Activated naive CD8-positive, alpha-beta T cell treated with anti-CD3 and anti-CD28 coated beads for 36 hours (primary cell): Measurements from ENCODE around the gene IL26. TPM values are rescaled to one million over a fixed set of nuclear protein-coding genes. Genes with fewer than 3 reads are reported as not detected.
"Not testable (repeated sequence)": the region's sequence is repeated elsewhere in the genome, so short reads cannot be mapped to it uniquely, and the experiment has no call there.

ENCODE experiments used
- DNase-seq: peaks from one replicate; pipeline ENCODE4 v3.0.0; 2021
- H3K27ac Mint-ChIP-seq: one replicate; pipeline ENCODE4 v1.8.0; 2022; ENCODE audit warnings: mild to moderate bottlenecking, moderate library complexity, mixed read lengths
- H3K27me3 Mint-ChIP-seq: one replicate; pipeline ENCODE4 v1.8.0; 2022; ENCODE audit warnings: mild to moderate bottlenecking, mixed read lengths
- H3K36me3 Mint-ChIP-seq: one replicate; pipeline ENCODE4 v1.8.0; 2021; ENCODE audit warnings: mild to moderate bottlenecking, mixed read lengths
- H3K4me1 Mint-ChIP-seq: one replicate; pipeline ENCODE4 v1.8.0; 2021; ENCODE audit warnings: mixed read lengths
- H3K4me3 Mint-ChIP-seq: one replicate; pipeline ENCODE4 v1.8.0; 2022; ENCODE audit warnings: mild to moderate bottlenecking, moderate library complexity, mixed read lengths
- H3K9me3 Mint-ChIP-seq: one replicate; pipeline ENCODE4 v1.8.0; 2022; ENCODE audit warnings: mixed read lengths
- total RNA-seq, 2 experiments: library from RNA; stranded (reverse); gene quantifications; one replicate each; pipeline ENCODE4 v1.2.3, GENCODE V29; 2021

The IL26 gene
- total RNA-seq, 2 experiments from 2014 or later, result 0.21 TPM; not detected in 1

DNA sequence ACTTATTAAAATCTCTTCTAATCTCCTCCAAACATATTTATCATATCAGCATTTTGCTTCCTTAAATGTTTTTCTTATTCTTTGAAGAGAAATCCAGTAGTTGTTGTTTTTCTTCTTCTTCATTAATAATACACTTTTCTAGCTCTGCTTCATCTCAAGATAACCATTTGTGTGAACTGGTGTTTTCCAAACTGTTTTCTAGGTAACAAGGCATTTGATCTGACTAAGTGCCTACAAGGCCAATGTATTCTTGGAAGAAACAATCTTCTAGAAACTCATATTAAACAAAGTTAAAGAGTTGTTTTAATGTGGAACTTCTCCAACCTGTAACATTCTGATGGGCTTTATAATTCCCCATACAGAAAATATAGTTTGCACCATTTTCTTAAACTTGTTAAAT is 35.3 kb downstream of the IL26 start:
- Mint-ChIP-seq H3K9me3 (no peaks in the 10 kb centered on the region), H3K27ac (peak overlapping the region; percentile 85), H3K36me3 (peaks cover 10% of the 10 kb centered on the region), H3K4me1 (peaks cover 44% of the 10 kb centered on the region), H3K4me3 (peak overlapping the region; percentile 5), H3K27me3 (no peaks in the 10 kb centered on the region)
- no peak for DNase-seq

DNA sequence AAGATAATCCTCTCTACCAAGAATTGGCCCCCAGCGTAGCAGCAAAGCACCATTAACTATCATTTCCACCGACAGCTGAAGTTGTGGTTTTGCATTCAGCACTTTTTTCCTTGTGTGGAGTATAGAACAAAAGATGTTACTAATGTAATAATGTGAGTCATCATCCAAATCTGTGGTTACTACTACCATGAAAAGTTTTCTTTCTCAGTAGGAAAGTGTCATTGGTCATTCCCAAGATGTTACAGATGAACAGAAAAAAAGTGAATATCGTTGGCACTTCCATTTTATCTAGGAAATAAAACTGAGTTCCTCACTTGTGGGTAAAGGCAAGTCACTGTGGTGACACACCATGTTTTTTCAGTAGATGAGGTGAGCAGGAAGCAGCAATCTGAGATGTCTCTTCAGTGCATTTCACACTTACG is 35.8 kb downstream of the IL26 start:
- peak overlapping the region; percentile 85 for H3K27ac Mint-ChIP-seq
- peak; percentile 47 for DNase-seq
- H3K27me3 Mint-ChIP-seq, result no peaks in the 10 kb centered on the region
- peaks cover 8% of the 10 kb centered on the region for H3K36me3 Mint-ChIP-seq
- peaks cover 40% of the 10 kb centered on the region for H3K4me1 Mint-ChIP-seq
- H3K4me3 Mint-ChIP-seq, result no peak overlapping the region
- H3K9me3 Mint-ChIP-seq, result no peaks in the 10 kb centered on the region

DNA sequence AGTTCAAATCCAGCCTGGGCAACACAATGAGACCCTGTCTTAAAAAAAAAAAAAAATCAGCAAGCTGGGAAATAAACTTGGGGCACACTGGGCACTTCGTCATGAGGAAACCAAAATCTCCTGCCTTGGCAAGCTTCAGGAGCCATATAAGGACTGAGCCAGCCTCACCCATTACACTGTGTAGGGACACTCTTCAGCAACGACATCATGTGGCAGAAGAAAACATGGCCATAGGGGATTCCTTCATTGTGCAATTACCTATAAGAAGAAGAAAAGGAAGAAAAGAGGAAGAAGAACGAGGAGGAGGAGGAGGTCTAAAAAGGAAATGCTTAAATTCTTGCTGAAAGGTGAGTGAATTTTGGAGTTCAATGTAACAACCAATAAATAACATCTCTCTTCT is 40.0 kb downstream of the IL26 start:
- Mint-ChIP-seq H3K4me1 (peaks cover 36% of the 10 kb centered on the region), H3K27ac (no peak overlapping the region), H3K4me3 (no peak overlapping the region), H3K27me3 (no peaks in the 10 kb centered on the region), H3K36me3 (peaks cover 2% of the 10 kb centered on the region), H3K9me3 (peaks cover 3% of the 10 kb centered on the region)
- no peak for DNase-seq

DNA sequence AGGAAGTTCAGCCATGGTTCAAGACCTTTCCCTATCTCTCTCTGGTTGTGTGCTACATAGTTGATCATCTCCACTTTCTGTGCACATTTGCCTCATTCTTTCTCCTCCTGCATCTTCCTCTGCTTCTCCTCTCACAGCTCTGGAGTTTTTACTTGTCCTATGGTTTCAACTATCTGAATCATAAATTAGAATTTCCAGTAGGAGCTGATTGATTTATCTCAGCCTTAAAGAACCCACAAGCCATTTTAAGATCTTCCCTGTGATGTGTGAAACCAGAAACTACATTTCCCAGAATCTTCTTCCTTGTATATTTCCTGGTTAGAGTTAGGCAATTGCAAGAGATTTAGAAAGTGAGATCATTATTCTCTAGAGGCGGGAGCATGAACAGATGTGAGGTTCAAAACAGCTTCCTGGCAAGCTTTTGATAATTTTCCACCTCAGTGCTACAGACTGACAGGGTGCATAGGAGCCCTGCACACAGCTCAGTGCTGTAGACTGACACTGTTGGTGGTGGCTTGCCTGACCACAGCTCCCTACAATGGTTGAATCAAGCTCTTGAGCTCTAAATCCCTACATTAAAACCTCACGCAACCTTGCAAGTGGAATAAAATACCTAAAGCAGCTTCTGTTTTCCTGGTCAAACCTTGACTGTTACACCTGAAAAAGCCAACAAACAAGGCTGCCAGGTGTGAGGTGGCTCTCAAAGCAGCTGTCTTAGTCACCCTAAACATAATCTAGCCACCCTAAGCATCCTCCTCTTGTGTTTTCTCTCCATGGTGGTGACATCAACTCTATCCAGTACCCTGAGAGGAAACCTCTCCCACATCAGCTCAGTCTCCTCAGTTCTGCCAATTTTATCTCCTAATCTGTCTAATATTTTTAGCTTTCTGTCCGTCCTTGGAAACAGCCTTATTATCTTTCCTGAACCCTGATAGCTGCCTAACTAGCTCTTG is 44.5 kb downstream of the IL26 start:
- Mint-ChIP-seq H3K27me3 (no peaks in the 10 kb centered on the region), H3K27ac (peak overlapping the region; percentile 88), H3K9me3 (peaks cover 7% of the 10 kb centered on the region), H3K36me3 (peaks cover 8% of the 10 kb centered on the region), H3K4me1 (peaks cover 54% of the 10 kb centered on the region), H3K4me3 (peak overlapping the region; percentile 22)
- peak; percentile 63 for DNase-seq

DNA sequence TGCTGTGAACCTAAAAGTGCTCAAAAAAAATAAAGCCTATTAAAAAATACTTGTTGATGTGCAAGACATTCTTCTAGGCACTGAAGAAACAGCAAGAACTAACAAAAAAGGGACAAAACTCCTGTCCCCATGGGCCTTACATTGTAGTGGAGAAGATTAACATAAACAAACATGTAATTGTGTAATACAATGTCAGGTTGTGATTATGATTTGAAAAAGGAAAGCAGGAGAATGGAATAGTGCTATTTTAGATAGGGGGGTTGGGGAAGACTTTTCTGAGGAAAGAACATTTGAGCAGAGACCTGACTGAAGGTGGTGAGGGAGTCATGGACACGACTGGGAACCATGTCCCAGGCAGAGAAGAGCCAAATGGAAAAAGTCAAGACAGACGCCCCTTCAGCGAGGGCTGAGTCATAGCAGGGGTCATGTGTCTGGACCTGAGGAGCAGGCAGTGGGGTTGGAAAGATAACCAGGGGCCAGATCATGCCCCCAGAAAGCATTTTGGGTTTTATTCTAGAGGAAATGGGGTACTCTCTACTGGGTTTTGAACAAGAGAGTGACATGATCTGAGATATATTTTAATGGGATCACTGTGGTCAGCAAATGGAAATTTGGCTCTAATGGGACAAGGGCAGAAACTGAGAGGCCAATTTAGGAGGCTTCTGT is 46.7 kb downstream of the IL26 start:
- H3K9me3 Mint-ChIP-seq, result peaks cover 14% of the 10 kb centered on the region
- H3K27me3 Mint-ChIP-seq, result no peaks in the 10 kb centered on the region
- H3K4me1 Mint-ChIP-seq, result peaks cover 73% of the 10 kb centered on the region
- H3K36me3 Mint-ChIP-seq, result peaks cover 12% of the 10 kb centered on the region
- no peak for DNase-seq
- H3K4me3 Mint-ChIP-seq, result no peak overlapping the region
- peak overlapping the region; percentile 82 for H3K27ac Mint-ChIP-seq

DNA sequence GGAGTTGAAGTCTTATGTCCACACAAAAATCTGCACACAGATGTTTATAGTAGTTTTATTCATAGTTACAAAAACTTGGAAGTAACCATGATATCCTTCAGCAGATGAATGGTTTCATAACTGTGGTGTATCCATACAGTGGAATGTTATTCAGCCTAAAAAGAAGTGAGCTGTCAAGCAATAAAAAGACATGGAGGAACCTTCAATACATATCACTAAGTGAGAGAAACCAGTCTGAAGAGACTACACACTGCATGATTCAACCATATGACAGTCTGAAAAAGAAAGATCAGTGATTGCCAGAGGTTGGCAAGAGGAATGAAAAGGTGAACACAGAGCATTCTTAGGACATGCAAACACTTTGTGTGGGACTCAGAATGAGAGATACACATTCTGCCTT is 47.4 kb downstream of the IL26 start:
- H3K9me3 Mint-ChIP-seq, result peaks cover 14% of the 10 kb centered on the region
- H3K27ac Mint-ChIP-seq, result peak overlapping the region; percentile 82
- H3K4me3 Mint-ChIP-seq, result no peak overlapping the region
- H3K4me1 Mint-ChIP-seq, result peaks cover 76% of the 10 kb centered on the region
- peaks cover 13% of the 10 kb centered on the region for H3K36me3 Mint-ChIP-seq
- DNase-seq, result no peak
- no peaks in the 10 kb centered on the region for H3K27me3 Mint-ChIP-seq

DNA sequence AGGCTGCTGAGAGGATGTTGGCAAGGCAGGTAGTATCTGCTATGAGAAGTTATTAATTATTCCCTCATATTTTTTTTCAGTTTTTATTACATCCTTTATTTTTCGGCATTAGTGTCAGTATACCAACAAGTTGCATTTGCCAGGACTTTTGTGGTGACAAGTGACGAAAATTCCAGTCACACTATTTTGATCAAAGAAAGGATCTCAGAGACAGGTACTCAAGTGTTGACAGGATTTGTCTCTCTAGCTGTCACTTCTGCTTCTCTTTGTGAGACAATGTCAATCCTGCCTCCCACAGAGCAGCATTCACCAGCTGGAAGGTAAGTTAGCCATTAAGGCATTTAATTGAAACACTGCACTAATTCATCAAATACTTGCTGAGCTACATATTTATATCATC is 48.0 kb downstream of the IL26 start:
- DNase-seq, result no peak
- Mint-ChIP-seq H3K9me3 (peaks cover 14% of the 10 kb centered on the region), H3K27me3 (no peaks in the 10 kb centered on the region), H3K4me1 (peaks cover 76% of the 10 kb centered on the region), H3K4me3 (no peak overlapping the region), H3K27ac (peak overlapping the region; percentile 82), H3K36me3 (peaks cover 13% of the 10 kb centered on the region)

DNA sequence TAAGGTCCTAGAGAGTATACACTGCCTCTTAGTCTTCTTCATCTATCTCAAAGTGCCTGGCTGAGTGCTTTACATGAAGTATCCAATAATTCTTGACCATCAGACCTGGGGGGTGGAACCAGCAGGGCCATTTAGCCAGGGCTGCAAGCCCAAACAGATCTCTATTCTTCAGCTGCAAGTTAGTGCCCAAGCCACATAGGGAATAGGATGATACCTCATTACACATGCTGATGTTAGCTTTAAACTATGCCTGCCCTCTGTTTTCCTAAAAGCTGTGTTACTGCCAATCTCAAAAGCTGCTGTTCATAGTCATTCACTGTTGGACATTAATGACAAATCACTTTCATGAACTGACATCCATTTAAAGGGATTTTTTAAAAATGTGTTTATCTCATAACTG is 49.4 kb downstream of the IL26 start:
- Mint-ChIP-seq H3K36me3 (peaks cover 16% of the 10 kb centered on the region), H3K4me1 (peaks cover 79% of the 10 kb centered on the region), H3K9me3 (peaks cover 14% of the 10 kb centered on the region), H3K27me3 (no peaks in the 10 kb centered on the region), H3K27ac (peak overlapping the region; percentile 82), H3K4me3 (no peak overlapping the region)
- DNase-seq, result no peak

DNA sequence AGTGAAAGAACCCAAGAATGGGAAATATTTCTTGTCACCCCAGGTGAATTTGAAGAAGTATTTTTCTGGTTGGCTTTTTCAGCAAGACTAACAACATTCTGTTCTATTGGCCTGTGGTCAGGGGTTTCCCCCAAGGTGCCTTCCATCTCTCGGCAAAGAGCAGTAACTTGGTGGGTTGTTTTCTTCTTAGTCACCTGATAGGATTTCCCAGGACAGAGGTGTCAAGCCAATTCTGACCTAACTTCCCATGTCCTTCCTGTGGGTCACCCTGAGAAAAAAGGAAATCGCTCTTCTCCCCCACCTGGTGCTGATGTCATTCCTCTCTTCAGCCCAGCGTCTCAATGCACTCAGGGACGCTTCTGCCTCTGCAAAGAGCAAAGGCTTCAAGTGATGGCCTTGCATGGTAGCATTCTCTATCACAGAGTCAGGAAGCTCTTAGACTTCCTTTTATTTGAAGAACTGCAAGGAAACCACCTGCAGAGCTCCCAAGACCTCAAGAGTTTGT is 50.0 kb downstream of the IL26 start:
- Mint-ChIP-seq H3K4me1 (peaks cover 73% of the 10 kb centered on the region), H3K4me3 (peak overlapping the region; percentile 56), H3K9me3 (peaks cover 12% of the 10 kb centered on the region), H3K36me3 (peaks cover 14% of the 10 kb centered on the region), H3K27ac (peak overlapping the region; percentile 82), H3K27me3 (no peaks in the 10 kb centered on the region)
- peak; percentile 76 for DNase-seq

DNA sequence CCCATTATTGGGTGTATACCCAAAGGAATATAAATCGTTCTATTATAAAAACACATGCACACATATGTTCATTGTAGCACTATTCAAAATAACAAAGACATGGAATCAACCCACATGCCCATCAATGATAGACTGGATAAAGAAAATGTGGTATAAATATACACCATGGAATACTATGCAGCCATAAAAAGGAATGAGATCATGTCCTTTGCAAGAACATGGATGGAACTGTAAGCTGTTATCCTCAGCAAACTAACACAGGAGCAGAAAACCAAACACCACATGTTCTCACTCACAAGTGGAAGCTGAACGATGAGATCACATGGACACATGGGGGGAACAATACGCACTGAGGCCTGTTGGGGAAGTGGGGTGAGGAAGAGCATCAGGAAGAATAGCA is 50.8 kb downstream of the IL26 start:
- not testable (repeated sequence) for DNase-seq, H3K27me3 Mint-ChIP-seq
- Mint-ChIP-seq H3K36me3 (peaks cover 14% of the 10 kb centered on the region), H3K9me3 (peaks cover 12% of the 10 kb centered on the region), H3K4me3 (peak overlapping the region; percentile 56), H3K4me1 (peaks cover 68% of the 10 kb centered on the region), H3K27ac (peak overlapping the region; percentile 82)

DNA sequence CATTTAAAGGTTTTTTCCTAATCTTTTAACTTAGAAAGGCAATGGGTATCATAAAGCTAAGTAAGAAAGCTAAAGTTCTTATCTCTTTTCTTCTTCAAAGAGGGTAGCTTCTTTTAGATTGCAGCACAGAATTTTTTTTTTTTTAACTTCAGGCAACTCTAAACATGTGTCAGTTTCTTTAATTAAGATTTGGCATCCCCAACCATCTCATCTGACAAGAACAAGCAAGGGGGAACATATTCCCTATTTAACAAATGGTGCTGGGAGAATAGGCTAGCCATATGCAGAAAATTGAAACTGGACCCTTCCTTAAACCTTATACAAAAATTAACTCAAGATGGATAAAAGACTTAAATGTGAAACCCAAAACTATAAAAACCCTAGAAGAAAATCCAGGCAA is 51.8 kb downstream of the IL26 start:
- Mint-ChIP-seq H3K27me3 (no peaks in the 10 kb centered on the region), H3K4me1 (peaks cover 70% of the 10 kb centered on the region), H3K4me3 (no peak overlapping the region), H3K36me3 (peaks cover 11% of the 10 kb centered on the region), H3K9me3 (peaks cover 9% of the 10 kb centered on the region), H3K27ac (peak overlapping the region; percentile 14)
- no peak for DNase-seq

DNA sequence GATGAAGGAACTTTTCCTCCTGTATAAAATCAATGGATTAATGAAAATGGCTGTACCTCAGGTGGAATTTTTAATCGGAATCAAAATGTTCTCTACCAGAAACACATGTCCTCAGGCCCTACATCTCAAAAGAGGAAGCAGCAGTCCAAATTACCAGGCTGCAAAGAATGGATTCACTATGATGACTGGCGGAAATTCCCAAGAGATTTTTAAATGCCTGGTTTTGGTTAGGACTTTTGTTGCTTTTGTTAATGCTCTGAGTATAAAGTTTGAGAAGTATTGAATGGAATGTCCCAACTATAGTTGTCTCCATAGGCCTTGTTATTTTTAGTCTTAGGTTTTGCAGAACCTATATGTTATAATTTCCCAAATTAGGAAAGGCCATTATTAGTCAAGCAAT is 54.9 kb downstream of the IL26 start:
- Mint-ChIP-seq H3K27me3 (no peaks in the 10 kb centered on the region), H3K36me3 (peaks cover 8% of the 10 kb centered on the region), H3K27ac (no peak overlapping the region), H3K4me3 (no peak overlapping the region), H3K9me3 (peaks cover 8% of the 10 kb centered on the region), H3K4me1 (peaks cover 46% of the 10 kb centered on the region)
- no peak for DNase-seq

DNA sequence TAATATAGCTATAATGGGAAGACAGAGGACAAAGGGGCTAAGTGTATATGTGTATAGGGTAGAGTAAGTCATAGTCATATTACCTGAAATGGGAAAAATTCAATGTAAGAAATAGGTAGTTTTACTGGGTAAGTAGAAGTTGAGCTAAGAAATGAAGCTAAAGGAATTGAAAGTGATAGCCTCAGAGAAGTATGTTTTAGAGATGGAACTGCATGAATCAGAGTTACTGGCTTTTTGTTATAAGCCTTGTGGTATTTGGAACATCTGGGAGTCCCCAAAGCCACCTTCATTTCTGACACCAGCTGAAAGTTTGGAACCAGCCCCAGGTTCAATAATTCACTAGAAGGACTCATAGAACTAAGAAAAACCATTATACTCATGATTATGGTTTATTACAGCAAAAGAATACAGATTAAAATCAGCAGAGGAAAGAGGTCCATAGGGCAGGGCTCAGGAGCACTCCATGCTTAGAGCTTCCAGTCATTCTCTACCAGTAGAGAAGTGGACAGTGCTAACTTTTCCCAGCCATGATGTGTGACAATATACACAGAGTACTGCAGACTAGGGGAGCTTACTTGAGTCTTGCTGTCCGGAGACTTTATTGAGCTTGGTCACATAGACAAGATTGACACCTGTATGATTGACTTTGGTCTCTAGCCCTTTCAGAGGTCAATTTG is 56.3 kb downstream of the IL26 start:
- Mint-ChIP-seq H3K4me3 (no peak overlapping the region), H3K9me3 (peaks cover 1% of the 10 kb centered on the region), H3K4me1 (peaks cover 34% of the 10 kb centered on the region), H3K27me3 (no peaks in the 10 kb centered on the region), H3K27ac (peak overlapping the region; percentile 42), H3K36me3 (peaks cover 7% of the 10 kb centered on the region)
- DNase-seq, result no peak

DNA sequence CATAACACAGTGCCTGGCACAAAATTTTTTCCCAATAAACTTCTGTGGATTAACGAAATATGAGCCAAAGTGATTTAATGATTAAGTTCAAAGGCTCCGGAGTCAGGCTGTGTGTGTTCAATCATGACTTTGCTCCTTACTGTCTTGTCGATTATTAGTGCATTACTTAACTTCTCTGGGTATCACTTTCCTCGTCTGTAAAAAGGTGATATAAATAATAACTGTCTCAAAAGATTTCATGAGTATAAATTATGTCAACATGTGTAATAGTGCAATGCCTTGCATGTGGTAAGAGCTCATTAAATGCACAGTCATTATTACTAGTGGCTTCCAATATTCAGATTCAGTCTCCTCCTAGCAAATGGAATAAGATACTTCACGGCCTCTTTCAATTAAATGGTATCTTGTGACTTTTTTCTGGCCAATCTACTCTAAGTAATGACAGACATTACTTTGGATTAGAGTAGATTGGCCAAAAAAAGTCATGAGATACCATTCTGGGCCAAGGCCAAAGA is 59.2 kb downstream of the IL26 start:
- Mint-ChIP-seq H3K4me3 (no peak overlapping the region), H3K36me3 (peaks cover 2% of the 10 kb centered on the region), H3K27ac (no peak overlapping the region), H3K9me3 (peaks cover 2% of the 10 kb centered on the region), H3K4me1 (peaks cover 32% of the 10 kb centered on the region), H3K27me3 (no peaks in the 10 kb centered on the region)
- no peak for DNase-seq
